ENCODE results near the gene SDHA. TPM values are rescaled to one million over a fixed set of nuclear protein-coding genes. Genes with fewer than 3 reads are reported as not detected.
A peak's percentile ranks its signal among the peaks of the same experiment; 100 is the strongest.
"Not testable (repeated sequence)": the region's sequence is repeated elsewhere in the genome, so short reads cannot be mapped to it uniquely, and the experiment has no call there.

SDHA gene
- total and polyA plus RNA-seq, 9 of the 15 experiments (the other 6 are each of a cell fraction or from before 2014, with no cell fraction given) = 82.9 to 191 (median 130) TPM

DNA sequence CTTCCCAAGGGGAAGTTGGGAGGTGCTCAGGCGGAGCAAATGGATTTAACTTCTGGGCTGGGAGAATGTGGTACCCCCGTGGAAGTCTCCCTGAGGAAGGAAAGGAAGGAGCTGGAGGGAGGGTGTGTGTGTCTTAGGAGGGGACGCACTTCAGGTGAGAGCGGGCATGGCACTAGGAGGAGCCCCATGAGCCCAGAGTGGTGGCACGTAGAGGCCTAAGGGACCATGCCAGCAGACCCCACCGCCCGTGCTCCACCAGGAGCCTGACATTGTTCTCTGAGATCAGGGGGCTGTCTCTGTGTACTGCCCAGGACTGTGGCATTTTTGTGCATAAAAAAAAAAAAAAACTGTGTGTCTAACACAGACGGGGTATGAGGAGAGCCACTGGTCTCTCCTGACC, 84.8 kb downstream of the SDHA start (continued):
- TF ChIP-seq, protein P1, sequence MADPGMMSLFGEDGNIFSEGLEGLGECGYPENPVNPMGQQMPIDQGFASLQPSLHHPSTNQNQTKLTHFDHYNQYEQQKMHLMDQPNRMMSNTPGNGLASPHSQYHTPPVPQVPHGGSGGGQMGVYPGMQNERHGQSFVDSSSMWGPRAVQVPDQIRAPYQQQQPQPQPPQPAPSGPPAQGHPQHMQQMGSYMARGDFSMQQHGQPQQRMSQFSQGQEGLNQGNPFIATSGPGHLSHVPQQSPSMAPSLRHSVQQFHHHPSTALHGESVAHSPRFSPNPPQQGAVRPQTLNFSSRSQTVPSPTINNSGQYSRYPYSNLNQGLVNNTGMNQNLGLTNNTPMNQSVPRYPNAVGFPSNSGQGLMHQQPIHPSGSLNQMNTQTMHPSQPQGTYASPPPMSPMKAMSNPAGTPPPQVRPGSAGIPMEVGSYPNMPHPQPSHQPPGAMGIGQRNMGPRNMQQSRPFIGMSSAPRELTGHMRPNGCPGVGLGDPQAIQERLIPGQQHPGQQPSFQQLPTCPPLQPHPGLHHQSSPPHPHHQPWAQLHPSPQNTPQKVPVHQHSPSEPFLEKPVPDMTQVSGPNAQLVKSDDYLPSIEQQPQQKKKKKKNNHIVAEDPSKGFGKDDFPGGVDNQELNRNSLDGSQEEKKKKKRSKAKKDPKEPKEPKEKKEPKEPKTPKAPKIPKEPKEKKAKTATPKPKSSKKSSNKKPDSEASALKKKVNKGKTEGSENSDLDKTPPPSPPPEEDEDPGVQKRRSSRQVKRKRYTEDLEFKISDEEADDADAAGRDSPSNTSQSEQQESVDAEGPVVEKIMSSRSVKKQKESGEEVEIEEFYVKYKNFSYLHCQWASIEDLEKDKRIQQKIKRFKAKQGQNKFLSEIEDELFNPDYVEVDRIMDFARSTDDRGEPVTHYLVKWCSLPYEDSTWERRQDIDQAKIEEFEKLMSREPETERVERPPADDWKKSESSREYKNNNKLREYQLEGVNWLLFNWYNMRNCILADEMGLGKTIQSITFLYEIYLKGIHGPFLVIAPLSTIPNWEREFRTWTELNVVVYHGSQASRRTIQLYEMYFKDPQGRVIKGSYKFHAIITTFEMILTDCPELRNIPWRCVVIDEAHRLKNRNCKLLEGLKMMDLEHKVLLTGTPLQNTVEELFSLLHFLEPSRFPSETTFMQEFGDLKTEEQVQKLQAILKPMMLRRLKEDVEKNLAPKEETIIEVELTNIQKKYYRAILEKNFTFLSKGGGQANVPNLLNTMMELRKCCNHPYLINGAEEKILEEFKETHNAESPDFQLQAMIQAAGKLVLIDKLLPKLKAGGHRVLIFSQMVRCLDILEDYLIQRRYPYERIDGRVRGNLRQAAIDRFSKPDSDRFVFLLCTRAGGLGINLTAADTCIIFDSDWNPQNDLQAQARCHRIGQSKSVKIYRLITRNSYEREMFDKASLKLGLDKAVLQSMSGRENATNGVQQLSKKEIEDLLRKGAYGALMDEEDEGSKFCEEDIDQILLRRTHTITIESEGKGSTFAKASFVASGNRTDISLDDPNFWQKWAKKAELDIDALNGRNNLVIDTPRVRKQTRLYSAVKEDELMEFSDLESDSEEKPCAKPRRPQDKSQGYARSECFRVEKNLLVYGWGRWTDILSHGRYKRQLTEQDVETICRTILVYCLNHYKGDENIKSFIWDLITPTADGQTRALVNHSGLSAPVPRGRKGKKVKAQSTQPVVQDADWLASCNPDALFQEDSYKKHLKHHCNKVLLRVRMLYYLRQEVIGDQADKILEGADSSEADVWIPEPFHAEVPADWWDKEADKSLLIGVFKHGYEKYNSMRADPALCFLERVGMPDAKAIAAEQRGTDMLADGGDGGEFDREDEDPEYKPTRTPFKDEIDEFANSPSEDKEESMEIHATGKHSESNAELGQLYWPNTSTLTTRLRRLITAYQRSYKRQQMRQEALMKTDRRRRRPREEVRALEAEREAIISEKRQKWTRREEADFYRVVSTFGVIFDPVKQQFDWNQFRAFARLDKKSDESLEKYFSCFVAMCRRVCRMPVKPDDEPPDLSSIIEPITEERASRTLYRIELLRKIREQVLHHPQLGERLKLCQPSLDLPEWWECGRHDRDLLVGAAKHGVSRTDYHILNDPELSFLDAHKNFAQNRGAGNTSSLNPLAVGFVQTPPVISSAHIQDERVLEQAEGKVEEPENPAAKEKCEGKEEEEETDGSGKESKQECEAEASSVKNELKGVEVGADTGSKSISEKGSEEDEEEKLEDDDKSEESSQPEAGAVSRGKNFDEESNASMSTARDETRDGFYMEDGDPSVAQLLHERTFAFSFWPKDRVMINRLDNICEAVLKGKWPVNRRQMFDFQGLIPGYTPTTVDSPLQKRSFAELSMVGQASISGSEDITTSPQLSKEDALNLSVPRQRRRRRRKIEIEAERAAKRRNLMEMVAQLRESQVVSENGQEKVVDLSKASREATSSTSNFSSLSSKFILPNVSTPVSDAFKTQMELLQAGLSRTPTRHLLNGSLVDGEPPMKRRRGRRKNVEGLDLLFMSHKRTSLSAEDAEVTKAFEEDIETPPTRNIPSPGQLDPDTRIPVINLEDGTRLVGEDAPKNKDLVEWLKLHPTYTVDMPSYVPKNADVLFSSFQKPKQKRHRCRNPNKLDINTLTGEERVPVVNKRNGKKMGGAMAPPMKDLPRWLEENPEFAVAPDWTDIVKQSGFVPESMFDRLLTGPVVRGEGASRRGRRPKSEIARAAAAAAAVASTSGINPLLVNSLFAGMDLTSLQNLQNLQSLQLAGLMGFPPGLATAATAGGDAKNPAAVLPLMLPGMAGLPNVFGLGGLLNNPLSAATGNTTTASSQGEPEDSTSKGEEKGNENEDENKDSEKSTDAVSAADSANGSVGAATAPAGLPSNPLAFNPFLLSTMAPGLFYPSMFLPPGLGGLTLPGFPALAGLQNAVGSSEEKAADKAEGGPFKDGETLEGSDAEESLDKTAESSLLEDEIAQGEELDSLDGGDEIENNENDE (IDR thresholded peaks at IDR 0.05; ENCODE audit: low read depth, low read length) = no peak
- TF ChIP-seq PTRF (tag; IDR thresholded peaks at IDR 0.05) (no peak), CBX3 (IDR thresholded peaks at IDR 0.05; ENCODE audit: borderline replicate concordance in 1 of 2, low read length in 2 of 2) (no peak), DIDO1 (tag; IDR thresholded peaks at IDR 0.05; ENCODE audit: low read depth) (no peak), XRCC3 (IDR thresholded peaks at IDR 0.05) (no peak), SPI1 (IDR thresholded peaks at IDR 0.05; ENCODE audit: borderline replicate concordance, low read depth, low read length) (no peak), CHD4 (IDR thresholded peaks at IDR 0.05; ENCODE audit: insufficient read depth, insufficient replicate concordance, low read depth, low read length, poor library complexity, severe bottlenecking) (no peak), ZNF79 (CRISPR knock-in tag; IDR thresholded peaks at IDR 0.05; ENCODE audit: low read depth) (no peak)

DNA sequence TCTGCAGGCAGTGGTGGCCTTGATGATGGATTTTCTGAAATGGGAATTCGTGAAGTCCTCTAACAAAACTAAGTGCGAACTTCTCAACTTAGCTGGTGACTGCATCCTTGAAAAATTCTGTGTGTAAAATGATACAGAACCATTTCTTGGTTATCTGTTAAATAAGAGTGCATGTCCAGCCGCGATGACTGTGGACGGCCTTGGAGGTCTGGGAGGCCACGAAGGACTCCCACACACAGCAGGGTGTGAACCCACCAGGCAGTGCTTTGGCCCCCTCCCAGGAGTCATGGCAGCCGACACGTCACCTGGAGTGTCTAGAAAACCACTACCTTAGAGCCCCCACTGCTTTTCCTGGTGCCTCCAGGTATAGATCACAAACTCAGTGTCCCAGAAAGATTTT, 85.6 kb downstream of the SDHA start:
- peak; percentile 83 for FAIRE-seq
- intact Hi-C loops (cut with micrococcal nuclease); H3K4me1 ChIP-seq (replicated peaks in 1 of 2; ENCODE audit: control insufficient read depth in 2 of 2, insufficient read depth in 2 of 2, low read length in 2 of 2); CTCF ChIA-PET (ENCODE audit: low intra/inter-chr PET ratio); POLR2A ChIA-PET; H3K9me3 ChIP-seq (replicated peaks; ENCODE audit: control insufficient read depth, insufficient read depth, low read depth, low read length); H3K27ac ChIP-seq (ENCODE audit: extremely low read depth, low read depth, low read length); BruUV-seq (replicated peaks); H3K4me3 ChIP-seq; H3K27me3 ChIP-seq (ENCODE audit: control insufficient read depth in 2 of 2, insufficient read depth in 2 of 2, low read length in 2 of 2); H3K9me1 ChIP-seq (ENCODE audit: control insufficient read depth, insufficient read depth, low read length); H3K9ac ChIP-seq (ENCODE audit: insufficient read depth in 1 of 2, low read depth in 2 of 2, low read length in 2 of 2); DNase-seq (ENCODE audit: extremely low read depth in 1 of 4, low spot score in 3 of 4); H3K79me2 ChIP-seq (ENCODE audit: control insufficient read depth, insufficient read depth, low read length); ATAC-seq; H3K4me2 ChIP-seq (ENCODE audit: insufficient read depth, low read length); in situ Hi-C loops (cut with MboI); H2AFZ ChIP-seq (ENCODE audit: low read depth, low read length): not testable (repeated sequence)
- Histone ChIP-seq H4K20me1 (replicated peaks; ENCODE audit: control insufficient read depth, insufficient read depth, low read length) (peaks cover 21% of the 10 kb centered on the region), H3K36me3 (ENCODE audit: control insufficient read depth, insufficient read depth, low read length) (peaks cover 38% of the 10 kb centered on the region; the same call in 2 of the 3 replicates)
- WGBS (ENCODE audit: insufficient coverage, low coverage, missing lambda C conversion rate) = 81% methylated on average over 7 of the region's 8 CpGs

Data from K562 (cell line).